ENCODE measurements around the gene SLC4A7. TPM values are rescaled to one million over a fixed set of nuclear protein-coding genes. Genes with fewer than 3 reads are reported as not detected.
"Not testable (repeated sequence)": the region's sequence is repeated elsewhere in the genome, so short reads cannot be mapped to it uniquely, and the experiment has no call there.

The SLC4A7 gene
- total RNA-seq, 1 donor from 2014 or later, result 39.1 TPM

DNA sequence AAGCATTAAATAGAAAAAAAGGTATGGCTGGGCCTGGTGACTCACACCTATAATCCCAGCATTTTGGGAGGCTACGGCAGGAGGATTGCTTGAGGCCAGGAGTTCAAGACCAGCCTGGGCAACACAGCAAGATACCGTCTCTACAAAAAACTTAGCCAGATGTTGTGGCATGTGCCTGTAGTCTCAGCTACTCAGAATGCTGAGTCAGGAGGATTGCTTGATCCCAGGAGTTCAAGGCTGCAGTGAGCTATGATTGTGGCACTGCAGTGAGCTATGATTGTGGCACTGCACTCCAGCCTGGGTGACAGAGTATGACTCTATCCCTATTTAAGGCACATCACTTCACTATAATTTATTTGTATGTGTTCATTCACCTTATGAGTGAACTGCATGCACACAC is 54.3 kb downstream of the SLC4A7 start:
- no peak for DNase-seq (ENCODE audit: low read depth in 2 of 2)

DNA sequence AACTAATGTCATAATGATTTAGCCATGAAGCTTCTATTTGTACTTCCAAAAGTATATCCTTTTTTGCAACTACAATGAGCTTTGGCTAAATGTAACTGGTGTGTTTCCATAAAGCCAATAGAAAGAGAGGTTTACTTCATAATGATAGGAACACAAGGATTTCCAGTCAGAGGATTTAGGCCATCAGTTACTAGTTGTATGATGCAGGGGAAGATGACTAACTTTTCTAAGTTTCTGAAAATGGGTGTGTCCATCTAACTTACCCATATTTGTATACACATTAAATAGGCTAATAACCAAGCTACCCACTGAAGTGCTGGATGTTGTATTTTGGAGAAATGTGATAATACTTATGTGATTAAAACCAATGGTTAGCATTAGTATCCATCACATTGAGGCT is 55.7 kb downstream of the SLC4A7 start:
- DNase-seq (ENCODE audit: low read depth in 2 of 2), result peak in 1 of 2 donors; percentile 7

DNA sequence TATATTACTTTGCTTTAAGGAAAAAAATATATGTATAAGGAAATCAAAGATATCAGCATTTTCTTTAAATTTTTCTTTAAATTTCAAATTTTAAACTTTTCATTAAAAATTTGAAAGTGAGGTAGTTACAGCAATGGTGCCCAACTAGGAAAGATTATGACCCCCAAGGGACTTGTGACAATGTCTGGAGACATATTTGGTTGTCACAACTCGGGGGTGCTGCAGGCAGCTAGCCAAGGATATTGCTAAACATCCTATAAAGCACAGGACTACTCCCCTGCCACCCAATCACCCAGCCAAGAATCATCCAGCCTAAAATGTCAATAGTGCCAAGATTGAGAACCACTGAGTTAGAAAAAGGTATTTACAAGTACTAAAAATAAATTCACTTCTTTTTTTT is 57.3 kb downstream of the SLC4A7 start:
- DNase-seq (ENCODE audit: low read depth in 2 of 2), result no peak

DNA sequence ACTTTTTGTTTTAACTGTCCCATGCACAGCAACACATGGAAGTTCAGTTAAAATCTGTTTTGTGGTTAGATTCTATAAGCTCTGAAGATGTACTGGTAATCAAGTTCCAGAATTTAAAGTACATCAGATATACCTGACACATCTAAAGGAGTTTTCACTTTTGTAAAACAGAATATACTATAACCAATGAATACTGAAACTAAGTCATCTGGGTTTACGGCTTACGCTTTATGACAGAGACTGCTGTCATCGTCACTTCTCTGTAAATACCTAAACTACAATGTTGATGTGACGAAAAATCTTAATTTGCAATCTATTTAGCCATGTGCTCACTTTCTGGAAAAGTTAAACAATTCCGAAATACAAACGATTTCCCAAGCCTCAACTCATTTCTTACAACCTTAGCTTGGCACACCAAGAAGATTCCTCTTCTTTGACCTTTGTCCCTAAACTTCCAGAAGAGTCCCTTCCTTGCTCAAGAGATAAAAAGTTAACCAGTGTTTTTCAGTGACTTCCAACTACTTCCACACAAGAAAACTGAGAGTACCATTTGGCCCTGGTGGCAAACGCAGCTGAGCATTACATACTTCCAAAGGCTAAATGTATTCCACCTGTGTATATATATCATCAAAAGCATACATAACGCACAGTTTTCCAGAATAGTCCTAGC is 58.2 kb downstream of the SLC4A7 start:
- DNase-seq (ENCODE audit: low read depth in 2 of 2), result no peak

DNA sequence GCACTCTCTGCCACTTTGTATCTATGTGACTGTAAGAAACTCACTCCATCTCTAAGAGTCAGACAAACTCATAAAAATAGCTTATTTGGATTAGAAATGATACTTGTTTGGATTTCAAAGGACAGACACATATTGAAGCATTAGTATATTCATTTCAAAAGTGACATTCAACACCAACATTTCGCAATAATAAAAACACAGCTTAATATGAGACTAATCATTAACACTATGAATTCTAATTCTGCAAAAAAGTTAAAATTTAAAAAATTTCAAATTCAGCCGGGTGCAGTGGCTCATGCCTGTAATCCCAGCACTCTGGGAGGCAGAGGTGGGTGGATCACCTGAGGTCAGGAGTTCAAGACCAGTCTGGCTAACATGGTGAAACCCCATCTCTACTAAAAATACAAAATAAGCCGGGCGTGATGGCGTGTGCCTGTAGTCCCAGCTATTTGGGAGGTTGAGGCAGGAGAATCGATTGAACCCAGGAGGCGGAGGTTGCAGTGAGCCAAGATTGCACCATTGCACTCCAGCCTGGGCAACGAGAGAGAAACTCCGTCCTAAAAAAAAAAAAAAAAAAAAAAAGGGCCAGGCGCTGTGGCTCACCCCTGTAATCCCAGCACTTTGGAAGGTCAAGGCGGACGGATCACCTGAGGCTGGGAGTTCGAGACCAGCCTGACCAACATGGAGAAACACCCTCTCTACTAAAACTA is 59.2 kb downstream of the SLC4A7 start:
- not testable (repeated sequence) for DNase-seq (ENCODE audit: low read depth in 2 of 2)

DNA sequence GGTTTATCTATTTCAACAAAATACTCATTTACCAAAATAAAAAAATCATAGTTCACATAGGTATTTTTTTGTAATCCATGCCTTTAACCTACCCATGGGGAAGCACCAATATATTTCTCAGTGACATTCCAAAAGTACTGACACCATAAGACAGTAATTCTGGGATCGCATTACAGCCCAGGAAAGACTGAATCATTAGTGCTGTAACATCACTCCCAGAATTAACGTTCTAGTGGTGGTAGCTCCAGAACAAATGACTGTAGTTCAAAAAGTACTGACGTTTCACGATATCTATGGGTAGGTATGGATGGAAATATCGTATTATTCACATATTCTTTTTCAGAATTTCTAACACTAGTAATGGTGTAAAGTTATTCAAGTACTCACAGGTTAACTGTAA is 60.7 kb downstream of the SLC4A7 start:
- DNase-seq (ENCODE audit: low read depth in 2 of 2), result peak; percentile 8 to 20

DNA sequence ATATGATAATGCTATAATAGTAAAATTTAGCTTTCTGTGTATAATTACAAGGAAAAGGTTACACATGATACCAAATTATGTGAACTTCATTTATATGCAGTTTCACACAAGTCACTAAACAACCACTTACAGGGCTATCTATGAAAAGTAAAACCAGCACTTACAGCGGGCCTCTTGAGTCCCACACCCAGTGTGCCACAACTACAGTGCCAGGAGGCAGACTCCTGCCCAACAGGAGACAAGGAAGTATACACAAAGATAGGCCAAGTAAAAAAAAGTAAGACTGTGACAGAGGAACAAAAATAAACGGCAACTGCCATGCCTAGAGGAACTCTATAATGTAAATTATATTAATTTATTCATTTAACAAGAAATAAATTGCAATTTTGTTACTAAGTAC is 61.6 kb downstream of the SLC4A7 start:
- no peak for DNase-seq (ENCODE audit: low read depth in 2 of 2)

DNA sequence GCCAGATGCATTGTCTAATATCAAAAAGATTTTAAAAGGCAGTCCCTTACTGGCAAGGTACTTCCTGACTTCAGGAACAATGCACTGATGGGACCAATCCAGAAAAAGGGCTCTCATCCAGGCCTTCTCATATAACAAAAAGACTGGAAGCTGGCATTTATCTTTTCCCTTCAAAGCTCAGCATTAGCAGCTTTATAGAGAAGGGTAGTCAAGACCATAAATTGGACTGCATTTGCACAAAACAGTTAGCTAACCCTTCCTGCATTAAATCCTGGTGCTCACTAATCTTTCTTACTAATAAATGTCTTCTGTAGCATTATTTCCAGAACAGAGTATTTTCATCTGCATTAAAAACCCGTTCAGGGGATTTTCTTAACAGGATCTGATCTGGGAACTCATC is 69.0 kb downstream of the SLC4A7 start:
- no peak for DNase-seq (ENCODE audit: low read depth in 2 of 2)

DNA sequence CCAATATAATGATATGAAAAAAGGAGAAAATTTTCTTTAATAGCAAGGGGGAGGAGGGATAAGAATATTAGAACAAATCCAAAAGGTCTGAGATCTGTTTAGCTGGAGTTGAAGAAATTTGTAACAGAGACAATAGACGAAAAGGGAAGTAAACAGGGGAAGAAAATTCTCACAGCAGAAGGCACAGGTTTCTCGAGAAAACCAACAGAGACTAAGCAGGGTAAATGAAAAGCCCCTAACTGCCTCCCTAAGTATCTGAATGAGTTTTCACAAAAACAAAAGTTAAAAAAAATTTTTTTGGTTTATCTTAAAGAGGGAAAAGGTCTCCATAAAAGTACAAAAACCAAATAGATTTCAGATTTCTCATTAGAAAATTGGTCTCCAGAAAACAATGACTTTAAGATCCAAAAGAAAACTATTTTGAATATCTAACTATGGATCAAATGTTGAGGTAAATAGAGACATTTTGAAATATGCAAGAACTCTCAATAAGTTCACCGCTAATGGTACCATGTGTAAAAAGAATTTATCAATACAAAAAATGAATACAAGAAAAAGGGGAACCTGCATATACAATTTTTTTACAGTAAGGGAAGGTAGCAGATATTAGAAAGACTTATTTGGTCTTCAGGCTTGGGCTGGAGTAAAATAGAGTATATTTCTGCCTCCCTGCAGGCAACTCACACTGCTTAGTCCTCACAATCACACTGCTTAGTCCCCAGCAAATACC is 91.1 kb downstream of the SLC4A7 start:
- no peak for DNase-seq (ENCODE audit: low read depth in 2 of 2)

DNA sequence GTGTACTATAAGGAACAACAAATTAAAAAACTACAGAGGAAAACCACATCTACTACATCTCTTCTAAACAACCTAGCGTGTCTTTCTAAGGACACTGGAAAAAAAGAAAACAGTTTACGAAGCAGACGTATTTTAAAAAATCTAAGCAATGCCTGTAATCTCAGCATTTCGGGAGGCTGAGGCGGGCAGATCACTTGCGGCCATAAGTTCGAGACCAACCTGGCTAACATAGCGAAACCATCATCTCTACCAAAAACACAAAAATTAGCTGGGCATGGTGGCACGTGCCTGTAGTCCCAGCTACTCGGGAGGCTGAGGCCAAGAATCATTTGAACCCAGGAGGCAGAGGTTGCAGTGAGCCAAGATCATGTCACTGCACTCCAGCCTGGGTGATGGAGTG is 91.8 kb downstream of the SLC4A7 start:
- not testable (repeated sequence) for DNase-seq (ENCODE audit: low read depth in 2 of 2)

DNA sequence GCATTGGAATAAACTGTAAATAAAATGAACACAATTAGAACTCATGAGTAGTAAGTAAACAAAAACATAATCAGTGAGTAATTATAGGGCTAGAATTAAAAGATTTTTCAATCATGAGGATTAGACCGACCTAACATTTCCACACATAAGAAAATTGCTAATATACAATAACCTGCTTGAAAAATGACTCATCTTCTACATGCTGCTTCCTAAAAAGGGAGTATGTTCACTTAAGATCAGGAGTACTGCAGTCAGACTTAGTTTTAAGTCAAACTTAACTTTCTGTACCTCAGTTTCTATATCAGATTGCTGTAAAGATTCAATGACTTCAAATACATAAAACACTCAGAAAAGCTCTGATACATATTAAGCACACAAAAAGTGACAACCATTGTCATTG is 92.4 kb downstream of the SLC4A7 start:
- no peak for DNase-seq (ENCODE audit: low read depth in 2 of 2)

DNA sequence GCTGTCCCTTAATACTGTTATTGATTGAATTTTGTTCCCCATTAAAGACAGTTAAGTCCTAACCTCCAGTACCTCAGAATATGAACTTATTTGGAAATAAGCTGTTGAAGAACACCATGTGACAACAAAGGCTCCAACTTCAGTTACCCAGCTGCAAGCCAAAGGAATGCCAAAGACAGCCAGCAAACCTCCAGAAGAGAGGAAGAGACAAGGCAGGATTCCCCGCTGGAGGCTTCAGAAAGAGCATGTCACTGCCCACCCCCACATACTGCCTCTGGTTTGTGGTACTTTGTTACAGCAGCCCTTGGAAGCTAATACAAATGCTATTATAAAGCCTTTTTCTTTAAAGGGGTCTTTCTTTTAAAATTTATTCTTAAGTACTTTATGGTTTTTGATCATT is 96.6 kb downstream of the SLC4A7 start:
- DNase-seq (ENCODE audit: low read depth in 2 of 2), result no peak

DNA sequence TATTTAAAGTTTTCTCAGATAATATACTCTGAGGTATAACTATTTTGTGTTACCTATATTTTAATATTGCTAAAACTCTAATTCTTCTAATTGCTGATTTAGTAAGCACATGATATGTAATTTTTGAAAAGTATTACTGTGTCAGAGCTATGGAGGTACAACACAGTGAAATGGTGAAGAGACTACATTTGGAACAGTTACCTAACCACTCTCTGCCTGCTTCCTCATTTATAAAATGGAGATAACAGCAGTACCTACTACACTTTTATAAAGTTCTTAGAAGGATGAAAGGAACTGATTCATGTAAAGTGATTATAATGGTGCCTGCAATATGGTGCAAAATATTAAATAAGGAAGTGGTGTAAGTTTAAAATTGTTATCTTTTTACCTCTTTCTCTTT is 98.7 kb downstream of the SLC4A7 start:
- DNase-seq (ENCODE audit: low read depth in 2 of 2), result no peak

DNA sequence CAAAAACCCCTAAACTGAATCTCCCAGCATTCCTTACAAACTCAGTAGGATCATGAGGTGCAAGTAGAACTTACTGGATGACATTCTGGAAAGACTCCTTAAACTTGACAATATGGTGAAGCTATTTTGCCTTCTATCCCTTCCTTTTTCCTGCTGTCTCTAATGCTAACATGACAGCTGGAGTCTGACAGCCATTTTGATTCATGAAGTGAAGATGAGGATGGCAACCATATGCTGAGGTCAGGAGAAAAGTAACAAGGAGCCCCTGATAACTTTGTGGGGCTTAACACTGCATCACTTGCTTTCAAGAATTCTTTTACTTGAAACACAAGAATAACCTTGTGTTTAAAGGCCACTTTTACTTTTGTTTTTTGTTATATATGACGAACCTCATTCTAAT is 100.0 kb downstream of the SLC4A7 start:
- no peak for DNase-seq (ENCODE audit: low read depth in 2 of 2)

DNA sequence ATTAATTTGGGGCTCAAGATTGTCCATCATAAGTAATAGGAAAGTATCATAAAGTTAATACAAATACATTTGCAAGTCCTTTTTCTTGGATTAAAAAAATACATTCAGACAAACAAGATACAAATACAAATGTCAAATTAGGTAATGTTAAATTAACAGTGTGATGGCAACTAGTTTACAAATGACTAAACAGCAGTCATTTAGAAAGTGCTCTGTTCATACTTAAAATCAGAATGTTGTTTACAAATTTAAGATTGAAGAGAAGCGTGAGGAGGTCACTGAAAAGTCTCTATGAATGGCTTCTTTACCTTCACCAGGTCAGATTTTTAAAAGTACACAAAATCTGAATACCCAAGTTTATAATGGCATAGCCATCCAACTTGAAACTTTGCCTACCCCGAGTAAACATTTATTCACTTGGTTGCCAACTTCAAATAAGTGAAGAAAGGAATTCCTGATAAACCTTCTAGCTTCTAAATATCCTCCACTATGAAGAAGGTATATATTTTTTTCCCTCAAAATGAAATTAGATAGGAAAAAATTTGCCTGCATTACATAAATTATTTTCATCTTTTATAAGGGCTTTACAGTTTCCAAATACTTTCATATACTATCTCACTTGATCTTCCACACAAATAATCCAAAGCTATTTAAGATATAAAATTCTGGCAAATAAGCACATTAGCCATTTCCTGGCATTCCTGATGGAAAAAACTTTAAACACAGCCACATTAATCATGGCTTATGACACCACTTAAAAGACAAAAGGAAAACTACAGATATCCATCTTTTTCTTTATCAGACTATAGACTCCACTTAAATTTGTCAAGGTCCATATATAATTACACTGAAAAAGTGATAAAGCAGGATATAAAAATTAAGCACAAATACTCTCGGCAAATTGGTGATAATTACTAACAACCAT is 103.5 kb downstream of the SLC4A7 start:
- peak; percentile 50 to 70 for DNase-seq (ENCODE audit: low read depth in 2 of 2)

DNA sequence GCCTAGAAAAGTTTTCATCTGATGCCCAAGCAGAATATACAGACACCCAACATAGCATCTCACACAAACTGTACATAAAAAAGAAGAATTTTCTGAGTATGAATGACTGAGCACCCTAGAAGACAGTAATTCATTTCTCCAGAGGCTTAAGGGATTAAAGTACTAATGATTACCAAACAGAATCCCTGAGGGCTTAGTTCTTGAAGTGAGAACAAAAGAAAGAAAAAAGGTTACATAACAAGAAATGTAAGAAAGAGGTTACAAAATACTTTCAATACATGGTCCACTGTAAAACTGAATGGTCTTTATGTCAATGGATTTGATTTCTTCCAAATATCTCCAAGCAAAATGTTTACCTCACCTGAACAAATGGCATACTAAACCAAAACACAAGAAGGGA is 105.9 kb downstream of the SLC4A7 start:
- DNase-seq (ENCODE audit: low read depth in 2 of 2), result no peak

DNA sequence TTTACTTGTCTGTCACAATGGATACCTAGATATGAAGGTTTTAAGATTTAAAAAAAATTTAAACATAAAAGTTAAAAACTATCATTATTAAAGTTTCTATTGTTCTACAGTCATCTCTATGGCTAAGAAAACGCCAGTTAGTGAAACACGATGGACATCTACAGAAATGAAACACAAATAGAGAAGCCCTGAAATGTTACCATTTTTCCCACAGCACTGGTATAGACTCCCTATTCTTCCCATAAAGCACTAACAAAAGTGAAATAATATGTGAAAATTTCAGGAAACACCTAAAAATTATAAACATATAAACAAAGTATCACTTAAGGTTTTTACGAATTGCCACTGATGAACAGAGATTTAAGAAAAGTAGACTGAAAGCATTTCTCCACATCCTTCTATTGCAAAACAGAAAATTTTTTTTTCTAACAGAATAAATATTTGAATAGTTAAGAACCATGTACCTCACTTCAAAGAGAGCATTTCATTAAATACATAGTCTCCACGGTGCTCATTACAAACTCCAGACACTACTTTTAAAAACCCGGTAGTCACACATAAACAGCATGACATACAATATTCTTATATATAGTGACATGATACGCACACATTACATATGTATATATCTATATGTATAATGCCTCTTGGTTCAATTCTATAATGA is 107.9 kb downstream of the SLC4A7 start:
- no peak for DNase-seq (ENCODE audit: low read depth in 2 of 2)

DNA sequence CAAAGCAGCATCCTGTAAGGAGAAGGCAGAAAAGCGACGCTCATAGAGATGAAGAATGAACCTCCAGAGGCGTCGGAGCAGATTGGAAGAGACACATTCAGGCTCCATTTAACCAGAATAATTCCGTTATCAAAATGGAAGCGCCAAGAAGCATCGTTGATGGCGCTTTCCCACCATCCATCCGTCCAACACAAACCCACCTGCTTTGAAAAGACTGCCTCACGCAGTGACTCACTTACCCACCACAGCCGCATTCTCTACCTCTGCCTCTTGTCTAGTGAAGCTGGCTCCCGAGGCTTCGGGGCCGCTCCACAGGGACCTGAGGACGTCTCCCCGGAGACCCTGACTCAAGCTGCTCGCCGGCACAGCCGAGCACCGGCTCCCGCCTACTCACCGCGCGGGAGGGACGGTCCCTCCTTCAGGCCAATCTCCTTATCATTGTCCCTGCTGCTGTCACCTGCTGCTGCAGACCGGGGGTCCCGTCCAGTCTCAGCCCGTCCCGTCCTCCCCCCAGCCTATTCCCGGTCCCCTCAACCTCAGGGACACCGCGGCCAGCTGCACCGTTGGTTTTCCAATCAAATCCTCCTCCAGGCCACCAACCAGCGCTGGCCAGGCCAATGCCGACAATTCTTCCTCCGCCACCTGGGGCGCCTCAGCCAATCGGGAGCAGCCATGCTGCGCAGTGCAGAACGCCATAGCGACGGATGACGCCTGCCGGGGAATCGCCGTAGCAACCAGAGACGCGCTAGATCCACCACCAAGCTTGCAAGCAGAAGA is 115.2 kb downstream of the SLC4A7 start, which contains the start of gene NEK10:
NEK10 (minus strand) TSS at position 553 of the 777 bp plus-strand sequence. CDS start 16,501 bp downstream, outside the sequence.
- peak; percentile 88 to 96 for DNase-seq (ENCODE audit: low read depth in 2 of 2)

DNA sequence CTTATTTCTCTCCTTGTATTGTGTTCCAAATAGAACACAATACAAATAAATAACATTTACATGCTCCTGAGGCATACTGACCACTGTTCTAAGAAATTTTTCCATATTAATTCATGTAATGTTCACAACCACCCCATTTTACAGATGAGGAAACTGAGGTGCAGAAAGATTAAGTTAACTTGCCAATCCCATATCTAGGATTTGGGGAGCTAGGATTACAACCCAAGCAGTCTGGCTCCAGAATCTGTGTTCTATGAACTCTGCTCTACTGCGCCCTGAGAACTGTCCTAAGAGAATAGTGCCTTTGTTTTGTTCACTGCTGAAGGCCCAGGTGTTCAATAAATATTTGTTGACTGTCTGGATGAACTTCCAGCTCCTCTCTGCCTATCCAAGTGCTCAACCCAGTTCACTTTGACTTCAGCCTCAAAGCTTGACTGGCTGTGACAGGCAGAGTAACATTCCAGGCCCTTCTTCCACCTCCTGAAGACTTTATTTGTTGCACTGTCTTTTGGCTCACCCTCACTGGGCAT is 118.1 kb downstream of the SLC4A7 start:
- no peak for DNase-seq (ENCODE audit: low read depth in 2 of 2)

All from lung microvascular endothelial cell (primary cell).